Fibroblast of mammary gland (primary cell): ENCODE results near the gene PACRG.

Experiments
- DNase-seq: peaks from one replicate; pipeline ENCODE4 v3.0.0-alpha.2; 2010; ENCODE audit warnings: low read depth
- H3K4me3 ChIP-seq: 2 replicates; pipeline ENCODE4 v1.5.1; 2011; ENCODE audit warnings: low read depth, mild to moderate bottlenecking, low read length, moderate library complexity; ENCODE audit not compliant: control insufficient read depth
- TF ChIP-seq, protein P1 (sequence below): conservative IDR thresholded peaks from 2 replicates; pipeline ENCODE4 v1.5.1; 2011; ENCODE audit warnings: low read depth, low read length, inconsistent platforms; ENCODE audit not compliant: control insufficient read depth, insufficient read depth

The PACRG gene

GRCh38 chr6:162852192-162852591 lies 124.4 kb downstream of the PACRG start:
- TF ChIP-seq, protein P1, sequence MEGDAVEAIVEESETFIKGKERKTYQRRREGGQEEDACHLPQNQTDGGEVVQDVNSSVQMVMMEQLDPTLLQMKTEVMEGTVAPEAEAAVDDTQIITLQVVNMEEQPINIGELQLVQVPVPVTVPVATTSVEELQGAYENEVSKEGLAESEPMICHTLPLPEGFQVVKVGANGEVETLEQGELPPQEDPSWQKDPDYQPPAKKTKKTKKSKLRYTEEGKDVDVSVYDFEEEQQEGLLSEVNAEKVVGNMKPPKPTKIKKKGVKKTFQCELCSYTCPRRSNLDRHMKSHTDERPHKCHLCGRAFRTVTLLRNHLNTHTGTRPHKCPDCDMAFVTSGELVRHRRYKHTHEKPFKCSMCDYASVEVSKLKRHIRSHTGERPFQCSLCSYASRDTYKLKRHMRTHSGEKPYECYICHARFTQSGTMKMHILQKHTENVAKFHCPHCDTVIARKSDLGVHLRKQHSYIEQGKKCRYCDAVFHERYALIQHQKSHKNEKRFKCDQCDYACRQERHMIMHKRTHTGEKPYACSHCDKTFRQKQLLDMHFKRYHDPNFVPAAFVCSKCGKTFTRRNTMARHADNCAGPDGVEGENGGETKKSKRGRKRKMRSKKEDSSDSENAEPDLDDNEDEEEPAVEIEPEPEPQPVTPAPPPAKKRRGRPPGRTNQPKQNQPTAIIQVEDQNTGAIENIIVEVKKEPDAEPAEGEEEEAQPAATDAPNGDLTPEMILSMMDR: no peak
- DNase-seq: no peak

DNA sequence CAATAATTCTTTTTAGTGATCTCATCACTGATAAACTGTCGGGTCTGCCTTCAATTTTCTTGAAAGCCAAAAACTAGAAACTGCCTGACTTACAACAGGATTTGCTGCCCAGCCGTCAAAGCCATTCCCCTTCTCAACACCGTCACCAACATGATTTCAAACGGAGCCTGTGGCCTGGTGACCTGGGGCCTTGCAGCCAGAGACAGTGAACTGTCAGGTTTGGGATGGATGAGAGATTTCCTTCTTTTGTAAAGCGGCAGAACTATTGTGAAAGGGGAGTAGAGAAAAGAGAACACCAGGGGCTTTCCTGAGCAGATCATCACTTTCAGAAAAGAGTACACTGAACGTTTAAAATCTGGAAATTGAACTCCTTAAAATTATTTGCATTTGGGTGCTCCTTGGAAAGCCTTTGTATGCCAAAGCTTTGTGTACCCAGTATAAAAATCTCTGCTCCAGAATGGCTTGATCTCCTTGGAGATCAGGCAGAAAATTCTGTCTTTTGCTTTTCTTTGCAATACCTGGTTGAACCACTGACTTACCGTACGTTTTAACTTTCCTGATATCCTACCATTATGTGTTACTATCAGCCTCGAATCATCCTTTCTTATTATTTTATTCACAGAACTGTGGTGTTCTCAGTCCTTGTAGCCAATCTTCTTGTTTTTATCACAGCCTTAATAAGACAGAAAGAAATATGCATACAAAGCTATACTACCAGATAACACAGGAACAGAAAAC lies 125.2 kb downstream of the PACRG start:
- no peak overlapping the region for H3K4me3 ChIP-seq
- TF ChIP-seq, protein P1: no peak
- DNase-seq: no peak

More at GRCh38 chr6:162852192-162852591, 124.4 kb downstream of the PACRG start:
- no peak overlapping the region for H3K4me3 ChIP-seq

DNA sequence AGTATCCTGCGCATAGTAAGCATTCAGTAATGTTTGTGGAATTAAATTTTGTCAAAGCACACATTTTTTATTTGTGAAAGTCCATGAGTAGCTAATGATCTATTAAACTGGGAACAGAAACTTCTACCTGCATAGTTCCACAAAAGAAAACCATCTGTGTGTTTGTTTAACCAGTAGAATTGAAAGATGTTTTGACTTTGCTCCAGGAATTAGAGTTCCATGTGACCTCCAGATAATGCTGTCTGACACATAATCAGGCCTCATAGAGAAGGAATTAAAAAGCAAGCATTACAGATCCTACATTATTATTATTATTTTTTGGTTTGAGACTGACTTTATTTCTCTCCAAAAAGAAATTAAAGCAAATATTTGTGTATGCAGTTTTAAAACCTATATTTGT lies 126.5 kb downstream of the PACRG start:
- DNase-seq: no peak
- H3K4me3 ChIP-seq: no peak overlapping the region
- TF ChIP-seq, protein P1: no peak

DNA sequence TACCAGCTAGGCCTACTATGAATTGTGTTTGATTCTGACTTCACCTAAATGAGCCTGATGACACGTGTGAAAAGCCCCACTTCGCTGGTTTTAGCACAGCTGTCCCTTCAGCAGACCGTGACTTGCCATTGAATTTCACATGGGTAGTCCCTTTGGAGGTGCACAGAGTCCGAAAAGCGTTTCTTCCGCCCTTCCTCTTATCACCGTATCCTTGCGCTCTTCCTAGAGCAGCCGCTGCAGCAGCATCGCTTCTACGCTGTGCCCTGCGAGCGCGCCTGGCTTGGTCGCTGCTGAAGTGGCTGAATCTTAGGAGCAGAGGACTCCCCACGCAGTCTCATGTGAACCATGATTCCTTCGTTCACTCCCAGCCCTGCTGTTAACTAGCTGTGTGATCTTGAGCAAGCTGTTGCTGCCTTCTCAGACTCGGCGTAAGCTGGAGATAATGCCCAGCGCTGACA lies 127.0 kb downstream of the PACRG start:
- no peak for DNase-seq
- H3K4me3 ChIP-seq: no peak overlapping the region
- TF ChIP-seq, protein P1: no peak

DNA sequence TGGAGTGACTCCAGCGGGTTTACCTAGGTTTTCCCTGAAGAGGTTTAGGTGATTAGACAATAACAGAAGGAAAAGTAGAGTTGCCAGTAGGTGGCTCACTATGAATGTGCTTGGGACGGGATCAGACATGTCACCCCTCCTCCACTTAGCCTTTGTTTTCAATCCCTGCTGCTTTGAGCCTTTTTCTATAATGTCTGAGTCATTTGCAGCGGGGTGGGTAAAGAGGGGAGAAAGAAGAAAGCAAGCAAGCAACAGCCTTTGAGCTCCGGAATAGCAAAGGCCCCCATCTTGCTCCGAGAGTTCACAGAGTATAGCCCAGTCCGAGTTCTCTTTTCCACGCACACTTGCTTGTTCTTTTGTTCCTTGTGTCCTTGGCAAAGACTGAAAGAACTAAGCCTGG lies 129.1 kb downstream of the PACRG start:
- DNase-seq: peak; percentile 92
- TF ChIP-seq, protein P1: peak; percentile 82
- no peak overlapping the region for H3K4me3 ChIP-seq

DNA sequence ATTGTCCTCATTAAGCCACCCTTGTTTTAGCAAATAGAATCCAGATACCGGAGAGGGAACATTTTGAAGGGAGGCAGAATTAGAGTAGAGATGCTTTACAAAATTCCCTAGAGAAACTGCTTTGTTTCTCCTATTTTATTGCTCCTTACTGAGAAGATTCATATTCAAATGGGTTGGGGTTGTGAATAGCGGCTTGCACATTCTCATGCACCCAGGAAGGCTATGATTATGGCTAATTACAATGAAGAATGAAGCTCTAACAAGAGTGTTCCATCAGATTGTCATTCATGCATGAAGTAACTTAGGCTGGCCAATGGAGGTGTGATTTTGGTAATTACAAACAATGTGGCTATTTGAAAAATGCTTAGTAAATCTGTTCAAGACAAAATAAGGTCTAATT lies 129.6 kb downstream of the PACRG start:
- TF ChIP-seq, protein P1: no peak
- DNase-seq: no peak

More for the DNA sequence above, 129.6 kb downstream of the PACRG start:
- no peak overlapping the region for H3K4me3 ChIP-seq
